B cell (primary cell): ENCODE measurements around the gene OTOF.

ENCODE experiments used
- EZH2 ChIP-seq: IDR thresholded peaks from 2 replicates; pipeline ENCODE4 v1.6.1; 2012; ENCODE audit warnings: borderline replicate concordance, low read depth, mild to moderate bottlenecking, moderate library complexity, low read length; ENCODE audit not compliant: insufficient read depth, poor library complexity, severe bottlenecking
- TF ChIP-seq, protein P1 (sequence below): fragments of 200-600 bp; IDR thresholded peaks from one replicate; pipeline ENCODE4 v1.8.0; 2022; ENCODE audit warnings: antibody characterized with exemption, mild to moderate bottlenecking

DNA sequence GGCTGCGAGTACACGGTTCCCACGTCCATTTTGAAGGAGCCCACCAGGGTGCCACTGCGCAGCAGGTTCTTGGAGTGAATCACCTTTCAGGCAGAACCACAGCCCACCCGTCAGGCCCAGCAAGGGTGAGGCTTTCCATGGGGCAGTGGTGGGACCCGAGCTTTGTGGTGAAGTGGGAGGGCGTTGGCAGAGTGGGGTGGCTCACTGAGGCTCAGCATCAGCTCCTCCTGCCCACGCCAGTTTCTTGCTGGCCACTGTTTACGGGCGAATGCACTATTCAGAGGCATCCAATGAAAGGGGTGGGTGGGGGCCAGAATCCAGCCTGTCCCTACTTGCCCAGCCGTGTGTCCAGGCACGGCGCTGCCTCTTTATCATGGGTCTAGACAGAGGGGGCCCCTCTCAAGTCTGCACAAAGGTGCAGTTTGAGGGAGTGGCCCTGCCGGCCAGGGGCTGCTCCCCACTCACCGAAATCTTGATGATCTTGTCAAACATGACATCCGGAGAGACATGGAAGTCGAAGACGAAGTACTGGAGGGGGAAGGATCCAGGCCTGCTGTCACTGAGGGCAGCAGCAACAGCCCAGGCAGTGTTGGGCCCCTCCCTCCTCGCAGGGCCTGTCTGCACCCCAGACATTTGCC, 11.4 kb upstream of the OTOF start:
- TF ChIP-seq, protein P1, sequence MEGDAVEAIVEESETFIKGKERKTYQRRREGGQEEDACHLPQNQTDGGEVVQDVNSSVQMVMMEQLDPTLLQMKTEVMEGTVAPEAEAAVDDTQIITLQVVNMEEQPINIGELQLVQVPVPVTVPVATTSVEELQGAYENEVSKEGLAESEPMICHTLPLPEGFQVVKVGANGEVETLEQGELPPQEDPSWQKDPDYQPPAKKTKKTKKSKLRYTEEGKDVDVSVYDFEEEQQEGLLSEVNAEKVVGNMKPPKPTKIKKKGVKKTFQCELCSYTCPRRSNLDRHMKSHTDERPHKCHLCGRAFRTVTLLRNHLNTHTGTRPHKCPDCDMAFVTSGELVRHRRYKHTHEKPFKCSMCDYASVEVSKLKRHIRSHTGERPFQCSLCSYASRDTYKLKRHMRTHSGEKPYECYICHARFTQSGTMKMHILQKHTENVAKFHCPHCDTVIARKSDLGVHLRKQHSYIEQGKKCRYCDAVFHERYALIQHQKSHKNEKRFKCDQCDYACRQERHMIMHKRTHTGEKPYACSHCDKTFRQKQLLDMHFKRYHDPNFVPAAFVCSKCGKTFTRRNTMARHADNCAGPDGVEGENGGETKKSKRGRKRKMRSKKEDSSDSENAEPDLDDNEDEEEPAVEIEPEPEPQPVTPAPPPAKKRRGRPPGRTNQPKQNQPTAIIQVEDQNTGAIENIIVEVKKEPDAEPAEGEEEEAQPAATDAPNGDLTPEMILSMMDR, result no peak
- no peak for TF ChIP-seq EZH2
